Smooth muscle cell (in vitro differentiated cells): ENCODE results near the gene CYSRT1. TPM values are rescaled to one million over a fixed set of nuclear protein-coding genes. Genes with fewer than 3 reads are reported as not detected.
A peak's percentile ranks its signal among the peaks of the same experiment; 100 is the strongest.

Source experiments
- DNase-seq: peaks from one replicate; lab custom pipeline; 2025; ENCODE audit not compliant: unreplicated experiment; lab: John Stamatoyannopoulos, UW
- H2AFZ ChIP-seq: fragments of 200-600 bp; sonication (generic); 2 replicates; pipeline ENCODE4 v1.6.0; 2016; ENCODE audit warnings: antibody characterized with exemption, low read depth, mild to moderate bottlenecking
- H3F3A ChIP-seq: fragments of 200-600 bp; sonication (generic); 2 replicates; pipeline ENCODE4 v1.6.0; 2017; ENCODE audit warnings: antibody characterized with exemption, low read depth
- H3K27ac ChIP-seq: fragments of 200-600 bp; sonication (generic); 2 replicates; pipeline ENCODE4 v1.5.1; 2016; ENCODE audit warnings: low read depth, mild to moderate bottlenecking
- H3K27me3 ChIP-seq: fragments of 200-600 bp; sonication (generic); 2 replicates; pipeline ENCODE4 v1.6.1; 2016; ENCODE audit warnings: low read depth, mild to moderate bottlenecking
- H3K36me3 ChIP-seq: fragments of 200-600 bp; sonication (generic); 2 replicates; pipeline ENCODE4 v1.5.1; 2016; ENCODE audit warnings: low read depth
- H3K4me1 ChIP-seq: fragments of 200-600 bp; sonication (generic); 2 replicates; pipeline ENCODE4 v1.5.1; 2016; ENCODE audit warnings: low read depth
- H3K4me2 ChIP-seq: fragments of 200-600 bp; sonication (generic); 2 replicates; pipeline ENCODE4 v1.6.0; 2016; ENCODE audit warnings: mild to moderate bottlenecking
- H3K4me3 ChIP-seq: fragments of 200-600 bp; sonication (generic); 2 replicates; pipeline ENCODE4 v1.5.1; 2016; ENCODE audit warnings: mild to moderate bottlenecking
- H3K79me2 ChIP-seq: fragments of 200-600 bp; sonication (generic); 2 replicates; pipeline ENCODE4 v1.6.0; 2016; ENCODE audit warnings: low read depth, mild to moderate bottlenecking
- H3K9ac ChIP-seq: fragments of 200-600 bp; sonication (generic); 2 replicates; pipeline ENCODE4 v1.6.0; 2016; ENCODE audit warnings: low read depth
- H3K9me3 ChIP-seq: fragments of 200-600 bp; sonication (generic); replicated peaks from 2 replicates; pipeline ENCODE4 v1.5.1; 2016; ENCODE audit warnings: low read depth
- H4K20me1 ChIP-seq: fragments of 200-600 bp; sonication (generic); 2 replicates; pipeline ENCODE4 v1.6.0; 2016; ENCODE audit warnings: low read depth
- WGBS: methylation state at CpG from one replicate; pipeline ENCODE4 v1.1.7; 2016; ENCODE audit warnings: low lambda C conversion rate; 5-methylcytosine and 5-hydroxymethylcytosine counted together
- polyA plus RNA-seq: library from polyadenylated mRNA; unstranded; fragments of >200 nt; fragmentation: Nextera tagmentation; extraction: Ambion mirVana; gene quantifications from 2 replicates; pipeline ENCODE4 v1.2.1, GENCODE V29; 2016
- total RNA-seq: library from RNA; depleted of rRNA; stranded (reverse); fragments of >200 nt; gene quantifications from 2 replicates; pipeline ENCODE4 v1.2.3, GENCODE V29; 2014
- TF ChIP-seq, protein P1 (sequence below): fragments of 200-600 bp; sonication (generic); IDR thresholded peaks from 2 replicates; pipeline ENCODE4 v1.5.1; 2017; ENCODE audit warnings: borderline replicate concordance, mild to moderate bottlenecking, antibody characterized with exemption; ENCODE audit not compliant: insufficient read depth, poor library complexity, severe bottlenecking

The CYSRT1 gene
- total and polyA plus RNA-seq, 2 experiments from 2014 or later = 2.3 to 2.4 TPM

GRCh38 chr9:137202966-137203365 is 22.0 kb upstream of the CYSRT1 start:
- Histone ChIP-seq H3F3A (no peaks in the 10 kb centered on the region), H3K4me3 (no peak overlapping the region), H4K20me1 (peaks cover 19% of the 10 kb centered on the region), H3K79me2 (peaks cover 57% of the 10 kb centered on the region), H3K4me1 (peaks cover 36% of the 10 kb centered on the region), H3K9ac (no peak overlapping the region), H3K36me3 (no peaks in the 10 kb centered on the region), H3K27ac (no peak overlapping the region), H3K27me3 (no peaks in the 10 kb centered on the region), H3K4me2 (no peak overlapping the region), H2AFZ (no peak overlapping the region), H3K9me3 (no peaks in the 10 kb centered on the region)
- WGBS = 90% methylated on average over 8 of the region's 8 CpGs
- TF ChIP-seq, protein P1, sequence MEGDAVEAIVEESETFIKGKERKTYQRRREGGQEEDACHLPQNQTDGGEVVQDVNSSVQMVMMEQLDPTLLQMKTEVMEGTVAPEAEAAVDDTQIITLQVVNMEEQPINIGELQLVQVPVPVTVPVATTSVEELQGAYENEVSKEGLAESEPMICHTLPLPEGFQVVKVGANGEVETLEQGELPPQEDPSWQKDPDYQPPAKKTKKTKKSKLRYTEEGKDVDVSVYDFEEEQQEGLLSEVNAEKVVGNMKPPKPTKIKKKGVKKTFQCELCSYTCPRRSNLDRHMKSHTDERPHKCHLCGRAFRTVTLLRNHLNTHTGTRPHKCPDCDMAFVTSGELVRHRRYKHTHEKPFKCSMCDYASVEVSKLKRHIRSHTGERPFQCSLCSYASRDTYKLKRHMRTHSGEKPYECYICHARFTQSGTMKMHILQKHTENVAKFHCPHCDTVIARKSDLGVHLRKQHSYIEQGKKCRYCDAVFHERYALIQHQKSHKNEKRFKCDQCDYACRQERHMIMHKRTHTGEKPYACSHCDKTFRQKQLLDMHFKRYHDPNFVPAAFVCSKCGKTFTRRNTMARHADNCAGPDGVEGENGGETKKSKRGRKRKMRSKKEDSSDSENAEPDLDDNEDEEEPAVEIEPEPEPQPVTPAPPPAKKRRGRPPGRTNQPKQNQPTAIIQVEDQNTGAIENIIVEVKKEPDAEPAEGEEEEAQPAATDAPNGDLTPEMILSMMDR = no peak
- DNase-seq = no peak

DNA sequence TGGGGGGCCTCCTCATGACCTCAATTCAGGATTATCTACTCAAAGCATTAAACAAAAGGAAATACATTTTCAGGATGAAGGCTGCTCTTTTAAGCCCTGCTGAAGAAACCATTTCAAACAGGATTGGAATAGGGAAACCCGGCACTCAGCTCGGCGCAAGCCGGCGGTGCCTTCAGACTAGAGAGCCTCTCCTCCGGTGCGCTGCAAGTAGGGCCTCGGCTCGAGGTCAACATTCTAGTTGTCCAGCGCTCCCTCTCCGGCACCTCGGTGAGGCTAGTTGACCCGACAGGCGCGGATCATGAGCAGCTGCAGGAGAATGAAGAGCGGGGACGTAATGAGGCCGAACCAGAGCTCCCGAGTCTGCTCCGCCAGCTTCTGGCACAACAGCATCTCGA is 20.2 kb upstream of the CYSRT1 start:
- 37% methylated on average over 21 of the region's 21 CpGs for WGBS
- DNase-seq = no peak
- H3K4me3 ChIP-seq = peak overlapping the region; percentile 98
- H3K4me2 ChIP-seq = peak overlapping the region; percentile 98
- peak overlapping the region; percentile 66 for H3K27ac ChIP-seq
- peak overlapping the region; percentile 94 for H3K9ac ChIP-seq
- H3K4me1 ChIP-seq = peaks cover 24% of the 10 kb centered on the region
- no peaks in the 10 kb centered on the region for H3F3A ChIP-seq
- H3K79me2 ChIP-seq = peaks cover 46% of the 10 kb centered on the region
- H3K36me3 ChIP-seq = no peaks in the 10 kb centered on the region
- no peaks in the 10 kb centered on the region for H3K27me3 ChIP-seq
- TF ChIP-seq, protein P1 = no peak
- H2AFZ ChIP-seq = no peak overlapping the region
- peaks cover 1% of the 10 kb centered on the region for H4K20me1 ChIP-seq
- H3K9me3 ChIP-seq = no peaks in the 10 kb centered on the region

DNA sequence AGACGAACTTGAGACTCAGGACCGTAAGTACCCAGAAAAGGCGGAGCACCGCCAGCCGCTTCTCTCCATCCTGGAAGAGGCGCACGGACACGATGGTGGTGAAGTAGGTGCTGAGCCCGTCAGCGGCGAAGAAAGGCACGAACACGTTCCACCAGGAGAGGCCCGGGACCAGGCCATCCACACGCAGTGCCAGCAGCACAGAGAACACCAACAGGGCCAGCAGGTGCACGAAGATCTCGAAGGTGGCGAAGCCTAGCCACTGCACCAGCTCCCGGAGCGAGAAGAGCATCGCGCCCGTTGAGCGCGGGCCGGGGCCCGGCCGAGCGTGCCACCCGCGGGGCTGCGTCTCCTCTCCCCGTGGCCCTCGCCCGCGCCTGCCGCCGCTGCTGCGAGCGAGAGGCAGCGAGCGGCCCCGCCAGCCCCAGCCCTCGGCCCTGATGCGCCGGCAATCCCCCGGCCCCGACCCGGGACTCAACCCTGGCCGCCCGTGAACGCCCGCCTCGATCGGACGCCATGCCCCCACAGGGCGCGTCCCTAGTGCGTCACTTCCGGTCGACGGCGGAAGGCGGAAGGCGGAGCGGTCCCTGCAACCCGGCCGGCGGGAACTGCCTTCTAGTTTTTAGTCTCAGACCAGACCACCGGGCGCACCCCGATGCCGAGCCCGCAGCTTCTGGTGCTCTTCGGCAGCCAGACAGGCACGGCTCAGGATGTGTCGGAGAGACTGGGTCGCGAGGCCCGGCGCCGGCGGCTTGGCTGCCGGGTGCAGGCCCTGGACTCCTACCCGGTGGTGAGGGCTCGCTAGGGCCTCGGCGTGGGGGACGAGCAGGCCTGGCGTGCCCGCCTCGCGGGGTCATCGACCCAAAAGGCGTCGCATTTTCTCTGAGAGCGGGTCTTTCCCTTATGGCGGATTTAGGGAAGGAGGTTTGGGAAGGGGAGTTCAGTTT is 19.6 kb upstream of the CYSRT1 start, which contains the start of the genes NDOR1 and TMEM203:
TSS of gene NDOR1 (plus strand) at position 575 of the 944 bp plus-strand sequence. CDS start at position 653, 78 bp downstream.
TSS of gene TMEM203 (minus strand) at position 523 of the 944 bp plus-strand sequence. CDS start at position 289, 234 bp downstream.
- H4K20me1 ChIP-seq = no peaks in the 10 kb centered on the region
- TF ChIP-seq, protein P1 = no peak
- peak within 1 kb of the TSS; percentile 98 for H3K4me2 ChIP-seq
- under 1% methylated on average over 96 of the region's 98 CpGs for WGBS
- no peaks in the 10 kb centered on the region for H3F3A ChIP-seq
- no peaks in the 10 kb centered on the region for H3K9me3 ChIP-seq
- peak within 1 kb of the TSS; percentile 94 for H3K9ac ChIP-seq
- peak within 1 kb of the TSS; percentile 66 for H3K27ac ChIP-seq
- peak; percentile 76 for DNase-seq
- peaks cover 23% of the 10 kb centered on the region for H3K4me1 ChIP-seq
- no peaks in the 10 kb centered on the region for H3K36me3 ChIP-seq
- H3K79me2 ChIP-seq = peaks cover 46% of the 10 kb centered on the region
- H3K27me3 ChIP-seq = no peaks in the 10 kb centered on the region
- H3K4me3 ChIP-seq = peak within 1 kb of the TSS; percentile 98
- H2AFZ ChIP-seq = peak within 1 kb of the TSS; percentile 75
